GM23338 (cell line): ENCODE data around the gene CDC14A. TPM values are rescaled to one million over a fixed set of nuclear protein-coding genes. Genes with fewer than 3 reads are reported as not detected.

Source experiments
- ATAC-seq: fragments of 200-7000 bp; cut with Tn5 transposase; 3 replicates; pipeline ENCODE4 v1.9.1; 2020
- DNase-seq: peaks from one replicate; pipeline ENCODE4 v3.0.0-alpha.2; 2015; ENCODE audit warnings: low spot score
- H2AFZ ChIP-seq: fragments of 200-600 bp; sonication (generic); 2 replicates; pipeline ENCODE4 v1.8.0; 2016; ENCODE audit warnings: antibody characterized with exemption, mild to moderate bottlenecking, moderate library complexity
- H3F3A ChIP-seq: fragments of 200-600 bp; sonication (generic); replicated peaks from 2 replicates; pipeline ENCODE4 v1.8.0; 2017; ENCODE audit warnings: antibody characterized with exemption, mixed run types, low read depth
- H3K27ac ChIP-seq: fragments of 200-600 bp; sonication (generic); 2 replicates; pipeline ENCODE4 v1.6.1; 2016; ENCODE audit warnings: low read depth
- H3K27me3 ChIP-seq: fragments of 200-600 bp; sonication (generic); 2 replicates; pipeline ENCODE4 v1.8.0; 2016; ENCODE audit warnings: mild to moderate bottlenecking, mixed run types, moderate library complexity; ENCODE audit not compliant: insufficient read depth
- H3K36me3 ChIP-seq: fragments of 200-600 bp; sonication (generic); 2 replicates; pipeline ENCODE4 v1.8.0; 2016; ENCODE audit warnings: mild to moderate bottlenecking; ENCODE audit not compliant: insufficient read depth
- H3K4me1 ChIP-seq: fragments of 200-600 bp; sonication (generic); 2 replicates; pipeline ENCODE4 v1.8.0; 2016; ENCODE audit warnings: mild to moderate bottlenecking, moderate library complexity; ENCODE audit not compliant: insufficient read depth
- H3K4me2 ChIP-seq: fragments of 200-600 bp; sonication (generic); 2 replicates; pipeline ENCODE4 v1.7.1; 2017; ENCODE audit warnings: mixed run types
- H3K4me3 ChIP-seq: fragments of 200-600 bp; sonication (generic); 2 replicates; pipeline ENCODE4 v1.6.1; 2016; ENCODE audit warnings: mixed run types
- H3K79me2 ChIP-seq: fragments of 200-600 bp; sonication (generic); replicated peaks from 2 replicates; pipeline ENCODE4 v1.8.0; 2017; ENCODE audit warnings: mild to moderate bottlenecking; ENCODE audit not compliant: insufficient read depth
- H3K9me2 ChIP-seq: fragments of 200-600 bp; sonication (generic); 2 replicates; pipeline ENCODE4 v1.8.0; 2017; ENCODE audit not compliant: insufficient read depth
- H4K20me1 ChIP-seq: fragments of 200-600 bp; sonication (generic); replicated peaks from 2 replicates; pipeline ENCODE4 v1.8.0; 2017; ENCODE audit warnings: mild to moderate bottlenecking; ENCODE audit not compliant: insufficient read depth
- H3K27ac Mint-ChIP-seq: 2 replicates; pipeline ENCODE4 v1.8.0; 2020; ENCODE audit warnings: inconsistent platforms, mild to moderate bottlenecking, moderate library complexity, mixed read lengths
- H3K27me3 Mint-ChIP-seq: 3 replicates; pipeline ENCODE4 v1.8.0; 2022; ENCODE audit warnings: low read depth, mild to moderate bottlenecking, moderate library complexity, mixed read lengths, inconsistent platforms; ENCODE audit not compliant: insufficient read depth, poor library complexity
- H3K36me3 Mint-ChIP-seq: 3 replicates; pipeline ENCODE4 v1.8.0; 2021; ENCODE audit warnings: low read depth, mild to moderate bottlenecking, inconsistent platforms, moderate library complexity, mixed read lengths
- H3K4me1 Mint-ChIP-seq: 3 replicates; pipeline ENCODE4 v1.8.0; 2020; ENCODE audit warnings: mild to moderate bottlenecking, inconsistent platforms, mixed read lengths
- H3K4me3 Mint-ChIP-seq: 3 replicates; pipeline ENCODE4 v1.8.0; 2021; ENCODE audit warnings: moderate library complexity, mild to moderate bottlenecking, inconsistent platforms, mixed read lengths
- H3K9me3 Mint-ChIP-seq: 3 replicates; pipeline ENCODE4 v1.8.0; 2020; ENCODE audit warnings: moderate library complexity, mild to moderate bottlenecking, inconsistent platforms, mixed read lengths
- EZH2phosphoT487 ChIP-seq: fragments of 200-600 bp; sonication (generic); IDR thresholded peaks from one replicate; pipeline ENCODE4 v1.8.1; 2018; ENCODE audit warnings: antibody characterized with exemption; ENCODE audit not compliant: unreplicated experiment
- NANOG ChIP-seq: IDR thresholded peaks from 2 replicates; pipeline ENCODE4 v1.6.1; 2016; ENCODE audit warnings: antibody characterized with exemption, borderline replicate concordance
- STAT1 ChIP-seq: IDR thresholded peaks from one replicate; pipeline ENCODE4 v1.6.1; 2016; ENCODE audit warnings: antibody characterized with exemption; ENCODE audit not compliant: unreplicated experiment
- polyA plus RNA-seq: library from polyadenylated mRNA; unstranded; fragments of >200 nt; fragmentation: Nextera tagmentation; extraction: Ambion mirVana; gene quantifications from 2 replicates; pipeline ENCODE4 v1.2.1, GENCODE V29; 2016
- total RNA-seq: library from RNA; depleted of rRNA; stranded (reverse); fragments of >200 nt; shearing (Covaris generic); gene quantifications from 2 replicates; pipeline ENCODE4 v1.2.3, GENCODE V29; 2014
- TF ChIP-seq, protein P1 (sequence below): fragments of 250-450 bp; sonication (Bioruptor Pico); IDR thresholded peaks from 2 replicates; pipeline ENCODE4 v1.5.0; 2020; ENCODE audit warnings: mild to moderate bottlenecking, moderate library complexity

CDC14A gene
- total and polyA plus RNA-seq, 2 experiments from 2014 or later = 11.1 to 20.8 TPM

- no peaks in the 10 kb centered on the region for H3K36me3 ChIP-seq
- TF ChIP-seq, protein P1, sequence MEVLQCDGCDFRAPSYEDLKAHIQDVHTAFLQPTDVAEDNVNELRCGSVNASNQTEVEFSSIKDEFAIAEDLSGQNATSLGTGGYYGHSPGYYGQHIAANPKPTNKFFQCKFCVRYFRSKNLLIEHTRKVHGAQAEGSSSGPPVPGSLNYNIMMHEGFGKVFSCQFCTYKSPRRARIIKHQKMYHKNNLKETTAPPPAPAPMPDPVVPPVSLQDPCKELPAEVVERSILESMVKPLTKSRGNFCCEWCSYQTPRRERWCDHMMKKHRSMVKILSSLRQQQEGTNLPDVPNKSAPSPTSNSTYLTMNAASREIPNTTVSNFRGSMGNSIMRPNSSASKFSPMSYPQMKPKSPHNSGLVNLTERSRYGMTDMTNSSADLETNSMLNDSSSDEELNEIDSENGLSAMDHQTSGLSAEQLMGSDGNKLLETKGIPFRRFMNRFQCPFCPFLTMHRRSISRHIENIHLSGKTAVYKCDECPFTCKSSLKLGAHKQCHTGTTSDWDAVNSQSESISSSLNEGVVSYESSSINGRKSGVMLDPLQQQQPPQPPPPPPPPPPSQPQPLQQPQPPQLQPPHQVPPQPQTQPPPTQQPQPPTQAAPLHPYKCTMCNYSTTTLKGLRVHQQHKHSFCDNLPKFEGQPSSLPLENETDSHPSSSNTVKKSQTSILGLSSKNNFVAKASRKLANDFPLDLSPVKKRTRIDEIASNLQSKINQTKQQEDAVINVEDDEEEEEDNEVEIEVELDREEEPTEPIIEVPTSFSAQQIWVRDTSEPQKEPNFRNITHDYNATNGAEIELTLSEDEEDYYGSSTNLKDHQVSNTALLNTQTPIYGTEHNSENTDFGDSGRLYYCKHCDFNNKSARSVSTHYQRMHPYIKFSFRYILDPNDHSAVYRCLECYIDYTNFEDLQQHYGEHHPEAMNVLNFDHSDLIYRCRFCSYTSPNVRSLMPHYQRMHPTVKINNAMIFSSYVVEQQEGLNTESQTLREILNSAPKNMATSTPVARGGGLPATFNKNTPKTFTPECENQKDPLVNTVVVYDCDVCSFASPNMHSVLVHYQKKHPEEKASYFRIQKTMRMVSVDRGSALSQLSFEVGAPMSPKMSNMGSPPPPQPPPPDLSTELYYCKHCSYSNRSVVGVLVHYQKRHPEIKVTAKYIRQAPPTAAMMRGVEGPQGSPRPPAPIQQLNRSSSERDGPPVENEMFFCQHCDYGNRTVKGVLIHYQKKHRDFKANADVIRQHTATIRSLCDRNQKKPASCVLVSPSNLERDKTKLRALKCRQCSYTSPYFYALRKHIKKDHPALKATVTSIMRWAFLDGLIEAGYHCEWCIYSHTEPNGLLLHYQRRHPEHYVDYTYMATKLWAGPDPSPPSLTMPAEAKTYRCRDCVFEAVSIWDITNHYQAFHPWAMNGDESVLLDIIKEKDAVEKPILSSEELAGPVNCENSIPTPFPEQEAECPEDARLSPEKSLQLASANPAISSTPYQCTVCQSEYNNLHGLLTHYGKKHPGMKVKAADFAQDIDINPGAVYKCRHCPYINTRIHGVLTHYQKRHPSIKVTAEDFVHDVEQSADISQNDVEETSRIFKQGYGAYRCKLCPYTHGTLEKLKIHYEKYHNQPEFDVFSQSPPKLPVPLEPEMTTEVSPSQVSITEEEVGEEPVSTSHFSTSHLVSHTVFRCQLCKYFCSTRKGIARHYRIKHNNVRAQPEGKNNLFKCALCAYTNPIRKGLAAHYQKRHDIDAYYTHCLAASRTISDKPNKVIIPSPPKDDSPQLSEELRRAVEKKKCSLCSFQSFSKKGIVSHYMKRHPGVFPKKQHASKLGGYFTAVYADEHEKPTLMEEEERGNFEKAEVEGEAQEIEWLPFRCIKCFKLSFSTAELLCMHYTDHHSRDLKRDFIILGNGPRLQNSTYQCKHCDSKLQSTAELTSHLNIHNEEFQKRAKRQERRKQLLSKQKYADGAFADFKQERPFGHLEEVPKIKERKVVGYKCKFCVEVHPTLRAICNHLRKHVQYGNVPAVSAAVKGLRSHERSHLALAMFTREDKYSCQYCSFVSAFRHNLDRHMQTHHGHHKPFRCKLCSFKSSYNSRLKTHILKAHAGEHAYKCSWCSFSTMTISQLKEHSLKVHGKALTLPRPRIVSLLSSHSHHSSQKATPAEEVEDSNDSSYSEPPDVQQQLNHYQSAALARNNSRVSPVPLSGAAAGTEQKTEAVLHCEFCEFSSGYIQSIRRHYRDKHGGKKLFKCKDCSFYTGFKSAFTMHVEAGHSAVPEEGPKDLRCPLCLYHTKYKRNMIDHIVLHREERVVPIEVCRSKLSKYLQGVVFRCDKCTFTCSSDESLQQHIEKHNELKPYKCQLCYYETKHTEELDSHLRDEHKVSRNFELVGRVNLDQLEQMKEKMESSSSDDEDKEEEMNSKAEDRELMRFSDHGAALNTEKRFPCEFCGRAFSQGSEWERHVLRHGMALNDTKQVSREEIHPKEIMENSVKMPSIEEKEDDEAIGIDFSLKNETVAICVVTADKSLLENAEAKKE (CRISPR knock-in tag) = no peak
Observed at GRCh38 chr1:100474834-100475233, 122.5 kb downstream of the CDC14A start.

DNA sequence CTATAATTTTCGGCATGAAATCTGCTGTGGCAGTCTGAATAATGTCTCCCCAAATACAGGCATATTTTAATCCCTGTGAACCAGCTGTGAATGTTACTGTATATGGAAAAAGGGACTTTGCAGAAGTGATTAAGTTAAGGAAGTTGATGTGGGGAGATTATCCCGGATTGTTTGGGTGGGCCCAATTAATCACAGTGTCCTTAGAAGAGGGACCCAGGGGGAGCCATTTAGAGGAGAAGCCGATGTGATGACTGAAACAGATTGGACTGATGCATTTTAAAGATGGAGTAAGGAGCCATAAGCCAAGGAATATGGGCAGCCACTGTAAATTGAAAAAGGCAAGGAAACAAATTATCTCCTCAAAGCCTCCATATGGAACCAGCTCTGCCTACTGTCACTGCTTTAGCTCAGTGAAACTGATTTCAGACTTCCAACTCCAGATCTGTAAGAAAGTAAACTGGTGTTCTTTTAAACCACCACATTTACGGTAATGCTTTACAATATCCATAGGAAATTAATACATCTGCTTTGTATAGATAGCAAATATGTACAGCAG is 124.5 kb downstream of the CDC14A start:
- H3K9me3 Mint-ChIP-seq = no peaks in the 10 kb centered on the region
- H3F3A ChIP-seq = no peaks in the 10 kb centered on the region
- no peak overlapping the region for H3K27ac ChIP-seq
- no peak overlapping the region for H2AFZ ChIP-seq
- peaks cover 6% of the 10 kb centered on the region; the same call in 2 of the 3 replicates for H3K4me1 Mint-ChIP-seq
- no peak overlapping the region for H3K27ac Mint-ChIP-seq
- no peaks in the 10 kb centered on the region for H3K27me3 ChIP-seq
- DNase-seq (no peak), ATAC-seq (no peak)
- H3K36me3 Mint-ChIP-seq = no peaks in the 10 kb centered on the region
- H3K4me1 ChIP-seq = peaks cover 16% of the 10 kb centered on the region
- H3K4me3 Mint-ChIP-seq = no peak overlapping the region
- no peaks in the 10 kb centered on the region for H4K20me1 ChIP-seq
- H3K9me2 ChIP-seq = no peaks in the 10 kb centered on the region
- H3K79me2 ChIP-seq = no peaks in the 10 kb centered on the region
- no peak overlapping the region for H3K4me2 ChIP-seq
- H3K4me3 ChIP-seq = no peak overlapping the region
- no peaks in the 10 kb centered on the region for H3K27me3 Mint-ChIP-seq
- H3K36me3 ChIP-seq = no peaks in the 10 kb centered on the region
- no peak for TF ChIP-seq NANOG
- TF ChIP-seq EZH2phosphoT487 = no peak
- TF ChIP-seq STAT1 = no peak
- TF ChIP-seq, protein P1 (CRISPR knock-in tag) = no peak

More at GRCh38 chr1:100474834-100475233, 122.5 kb downstream of the CDC14A start:
- Mint-ChIP-seq H3K27ac (no peak overlapping the region), H3K4me1 (peaks cover 6% of the 10 kb centered on the region; the same call in 2 of the 3 replicates), H3K27me3 (no peaks in the 10 kb centered on the region), H3K4me3 (no peak overlapping the region), H3K36me3 (no peaks in the 10 kb centered on the region), H3K9me3 (no peaks in the 10 kb centered on the region)
- no peak overlapping the region for H3K4me3 ChIP-seq
- H3K9me2 ChIP-seq = no peaks in the 10 kb centered on the region
- no peaks in the 10 kb centered on the region for H3K79me2 ChIP-seq
- H3K4me2 ChIP-seq = no peak overlapping the region
- H3K4me1 ChIP-seq = peaks cover 16% of the 10 kb centered on the region
- no peaks in the 10 kb centered on the region for H3K27me3 ChIP-seq
- H3K27ac ChIP-seq = no peak overlapping the region
- H2AFZ ChIP-seq = no peak overlapping the region
- DNase-seq (no peak), ATAC-seq (no peak)
- no peaks in the 10 kb centered on the region for H4K20me1 ChIP-seq
- no peaks in the 10 kb centered on the region for H3F3A ChIP-seq
